RWPE1 (cell line): ENCODE data around the gene CALB2.

Source experiments
- CTCF ChIA-PET: fragments of 350-600 bp; sonication (Branson Sonifier 250); formaldehyde crosslinking; extraction: SDS; loops from one replicate; lab custom pipeline; 2021; lab: Yijun Ruan, JAX
- POLR2A ChIA-PET: fragments of 400-600 bp; formaldehyde crosslinking; extraction: SDS; loops from one replicate; lab custom pipeline; 2020; ENCODE audit warnings: antibody characterized with exemption; ENCODE audit not compliant: low non-redundant PET; lab: Yijun Ruan, JAX
- DNase-seq: peaks from one replicate; pipeline ENCODE4 v3.0.0; 2012; ENCODE audit warnings: low spot score
- H3K27ac ChIP-seq: fragments of 450-650 bp; 2 replicates; pipeline ENCODE4 v1.5.1; 2017
- CTCF ChIP-seq: fragments of 450-650 bp; conservative IDR thresholded peaks from 2 replicates; pipeline ENCODE4 v1.5.1; 2017; ENCODE audit warnings: low read depth, mild to moderate bottlenecking

The CALB2 gene

GRCh38 chr16:71340406-71340805, 18.1 kb upstream of the CALB2 start:
- no peak overlapping the region for H3K27ac ChIP-seq
- ChIA-PET POLR2A (no interaction called here), CTCF (interaction anchor here (0.9 kb wide), 1 partner anchor 19 kb away, joined by 3 read pairs; the partner anchor contains the start of gene CALB2)
- TF ChIP-seq CTCF: no peak
- DNase-seq: no peak

- DNase-seq: no peak
- no peak overlapping the region for H3K27ac ChIP-seq
- CTCF ChIA-PET: no interaction called here
- POLR2A ChIA-PET: no interaction called here
- TF ChIP-seq CTCF: no peak
Measured at GRCh38 chr16:71341881-71342280, 16.6 kb upstream of the CALB2 start.

- no peak overlapping the region for H3K27ac ChIP-seq
- ChIA-PET POLR2A (interaction anchor here (0.7 kb wide), 1 partner anchor 45 kb away, joined by 3 read pairs; no protein-coding TSS in a partner anchor), CTCF (interaction anchor here (0.9 kb wide), 1 partner anchor 15 kb away, joined by 4 read pairs; no protein-coding TSS in a partner anchor)
- no peak for DNase-seq
- TF ChIP-seq CTCF: no peak
Measured at GRCh38 chr16:71343078-71343477, 15.4 kb upstream of the CALB2 start.

- H3K27ac ChIP-seq: no peak overlapping the region
- ChIA-PET POLR2A (no interaction called here), CTCF (interaction anchor here (0.6 kb wide), 1 partner anchor 11 kb away, joined by 4 read pairs; no protein-coding TSS in a partner anchor)
- TF ChIP-seq CTCF: no peak
- DNase-seq: no peak
Measured at GRCh38 chr16:71344315-71344905, 14.1 kb upstream of the CALB2 start.

GRCh38 chr16:71345031-71345430, 13.5 kb upstream of the CALB2 start:
- no peak overlapping the region for H3K27ac ChIP-seq
- CTCF ChIA-PET: no interaction called here
- no peak for DNase-seq
- no peak for TF ChIP-seq CTCF
- POLR2A ChIA-PET: no interaction called here

GRCh38 chr16:71347146-71347545, 11.4 kb upstream of the CALB2 start:
- no peak for TF ChIP-seq CTCF
- no peak overlapping the region for H3K27ac ChIP-seq
- ChIA-PET CTCF (no interaction called here), POLR2A (no interaction called here)
- DNase-seq: no peak
